HepG2 (cell line): ENCODE data around the gene ACTG2. TPM values are rescaled to one million over a fixed set of nuclear protein-coding genes. Genes with fewer than 3 reads are reported as not detected.

Source experiments
- ATF5 ChIP-seq: sonication (generic); formaldehyde crosslinking; IDR thresholded peaks from 2 replicates; pipeline ENCODE4 v1.4.0; 2020; ENCODE audit warnings: mild to moderate bottlenecking, low read depth, missing genetic modification reagents
- ATM ChIP-seq: fragments of 450-650 bp; IDR thresholded peaks from 2 replicates; pipeline ENCODE4 v1.7.1; 2017; ENCODE audit warnings: mild to moderate bottlenecking, borderline replicate concordance
- CHCHD3 ChIP-seq: sonication (generic); formaldehyde crosslinking; IDR thresholded peaks from 2 replicates; pipeline ENCODE4 v1.8.0; 2022; ENCODE audit warnings: mild to moderate bottlenecking, missing genetic modification reagents, moderate library complexity
- GATAD2A ChIP-seq: IDR thresholded peaks from 2 replicates; pipeline ENCODE4 v1.6.1; 2016
- JUND ChIP-seq: sonication (generic); formaldehyde crosslinking; IDR thresholded peaks from 2 replicates; pipeline ENCODE4 v1.8.0; 2022; ENCODE audit warnings: mild to moderate bottlenecking, missing genetic modification reagents
- MIER3 ChIP-seq: IDR thresholded peaks from 2 replicates; pipeline ENCODE4 v1.6.1; 2016; ENCODE audit warnings: missing compliant biosample characterization, borderline replicate concordance
- NR2F2 ChIP-seq: IDR thresholded peaks from 2 replicates; pipeline ENCODE4 v1.6.1; 2012; ENCODE audit warnings: low read depth, inconsistent platforms, borderline replicate concordance
- PCBP1 ChIP-seq: fragments of 200-400 bp; formaldehyde crosslinking; IDR thresholded peaks from 2 replicates; pipeline ENCODE4 v1.6.1; 2017; ENCODE audit warnings: mild to moderate bottlenecking, low read depth, low read length, borderline replicate concordance
- POLR2A ChIP-seq, 2 experiments: IDR thresholded peaks; 2 replicates each; pipeline ENCODE4 v1.6.1; 2011; ENCODE audit warnings: low read depth in 2 of 2, low read length in 2 of 2, mild to moderate bottlenecking in 1 of 2, moderate library complexity in 1 of 2; ENCODE audit not compliant: insufficient read depth in 1 of 2
- ZFP1 ChIP-seq: IDR thresholded peaks from 2 replicates; pipeline ENCODE4 v1.6.1; 2016
- ZNF12 ChIP-seq: sonication (generic); formaldehyde crosslinking; IDR thresholded peaks from 2 replicates; pipeline ENCODE4 v1.5.0; 2020; ENCODE audit warnings: missing genetic modification reagents
- ZNF138 ChIP-seq: sonication (generic); formaldehyde crosslinking; IDR thresholded peaks from 2 replicates; pipeline ENCODE4 v1.5.0; 2020; ENCODE audit warnings: mild to moderate bottlenecking, low read depth, missing genetic modification reagents
- ZNF180 ChIP-seq: sonication (generic); formaldehyde crosslinking; IDR thresholded peaks from 2 replicates; pipeline ENCODE4 v1.4.0; 2020; ENCODE audit warnings: low read depth, missing genetic modification reagents, borderline replicate concordance
- ZNF207 ChIP-seq: fragments of 450-650 bp; IDR thresholded peaks from 2 replicates; pipeline ENCODE4 v1.6.1; 2016; ENCODE audit warnings: antibody characterized with exemption, borderline replicate concordance
- ZNF292 ChIP-seq: sonication (generic); formaldehyde crosslinking; IDR thresholded peaks from 2 replicates; pipeline ENCODE4 v1.8.1; 2022; ENCODE audit warnings: mild to moderate bottlenecking, low read depth, missing genetic modification reagents, borderline replicate concordance
- ZNF749 ChIP-seq: sonication (generic); formaldehyde crosslinking; IDR thresholded peaks from 2 replicates; pipeline ENCODE4 v1.8.0; 2022; ENCODE audit warnings: mild to moderate bottlenecking, missing genetic modification reagents, moderate library complexity, borderline replicate concordance
- polyA plus RNA-seq, 8 experiments: library from polyadenylated mRNA; depleted of rRNA in 3 of 8; stranded (reverse) in 7 of 8; unstranded in 1 of 8; fragments of >200 nt; fragmentation: Illumina TruSeq in 4 of 8; extraction: Trizol in 4 of 8; gene quantifications; 2 replicates each; pipeline versions ENCODE4 v1.2.1 to v1.2.3, GENCODE V29; 2011 to 2016; ENCODE audit warnings: low read depth in 4 of 8, missing spikeins in 1 of 8, mixed read lengths in 1 of 8; ENCODE audit not compliant: insufficient read depth in 1 of 8
- total RNA-seq, 5 experiments: library from RNA; depleted of rRNA; stranded (reverse); fragments of >200 nt; fragmentation: Illumina TruSeq; extraction: Trizol; gene quantifications; 2 replicates each; pipeline ENCODE4 v1.2.3, GENCODE V29; 2016; ENCODE audit warnings: low read depth in 1 of 5
- TF ChIP-seq, protein P1 (sequence below): sonication (generic); formaldehyde crosslinking; IDR thresholded peaks from 2 replicates; pipeline ENCODE4 v1.5.0; 2020; ENCODE audit warnings: missing genetic modification reagents, mild to moderate bottlenecking, borderline replicate concordance
- TF ChIP-seq, protein P2 (sequence below): sonication (generic); formaldehyde crosslinking; IDR thresholded peaks from 2 replicates; pipeline ENCODE4 v1.5.1; 2020; ENCODE audit warnings: mild to moderate bottlenecking, missing genetic modification reagents, borderline replicate concordance
- TF ChIP-seq, protein P3 (sequence below): sonication (generic); formaldehyde crosslinking; IDR thresholded peaks from 2 replicates; pipeline ENCODE4 v1.9.0; 2021; ENCODE audit warnings: mild to moderate bottlenecking, missing genetic modification reagents

The ACTG2 gene
- total and polyA plus RNA-seq, 2 of the 13 experiments (the other 11 are each of a cell fraction or from before 2014, with no cell fraction given), result 0.13 TPM; not detected in 1

GRCh38 chr2:73926493-73927327 lies 33.9 kb downstream of the ACTG2 start, which contains the start of gene DGUOK (continued):
- TF ChIP-seq, protein P1, sequence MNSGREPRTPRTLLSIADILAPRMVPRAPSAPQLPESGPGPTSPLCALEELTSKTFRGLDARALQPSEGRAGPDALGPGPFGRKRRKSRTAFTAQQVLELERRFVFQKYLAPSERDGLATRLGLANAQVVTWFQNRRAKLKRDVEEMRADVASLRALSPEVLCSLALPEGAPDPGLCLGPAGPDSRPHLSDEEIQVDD (CRISPR knock-in tag), result peak; percentile 57; the same call in 1 of the 2 replicates
- TF ChIP-seq JUND (CRISPR knock-in tag), result 0 out of 2 replicates have a peak, but pooled peaks have one; percentile 42
- TF ChIP-seq NR2F2, result no peak
- TF ChIP-seq, protein P2, sequence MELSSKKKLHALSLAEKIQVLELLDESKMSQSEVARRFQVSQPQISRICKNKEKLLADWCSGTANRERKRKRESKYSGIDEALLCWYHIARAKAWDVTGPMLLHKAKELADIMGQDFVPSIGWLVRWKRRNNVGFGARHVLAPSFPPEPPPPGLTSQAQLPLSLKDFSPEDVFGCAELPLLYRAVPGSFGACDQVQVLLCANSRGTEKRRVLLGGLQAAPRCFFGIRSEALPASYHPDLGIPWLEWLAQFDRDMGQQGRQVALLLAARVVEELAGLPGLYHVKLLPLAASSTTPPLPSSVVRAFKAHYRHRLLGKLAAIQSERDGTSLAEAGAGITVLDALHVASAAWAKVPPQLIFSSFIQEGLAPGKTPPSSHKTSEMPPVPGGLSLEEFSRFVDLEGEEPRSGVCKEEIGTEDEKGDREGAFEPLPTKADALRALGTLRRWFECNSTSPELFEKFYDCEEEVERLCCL (CRISPR knock-in tag), result no peak
- TF ChIP-seq GATAD2A (CRISPR knock-in tag), result peak; percentile 66; the same call in 1 of the 2 replicates
- peak; percentile 86; the same call in 1 of the 2 replicates for TF ChIP-seq ATF5
- peak; percentile 83; the same call in 1 of the 2 replicates for TF ChIP-seq ZNF138
- TF ChIP-seq ZNF749, result no peak
- TF ChIP-seq ATM, result no peak
- TF ChIP-seq CHCHD3 (CRISPR knock-in tag), result peak; percentile 87; the same call in 1 of the 2 replicates
- TF ChIP-seq ZNF12 (CRISPR knock-in tag), result 0 out of 2 replicates have a peak, but pooled peaks have one; percentile 31
- TF ChIP-seq POLR2A (IDR thresholded peaks at IDR 0.05; ENCODE audit: insufficient read depth in 1 of 2, low read depth in 2 of 2, low read length in 2 of 2), result peak; percentile 95 to 97
- peak; percentile 45; the same call in 1 of the 2 replicates for TF ChIP-seq ZFP1 (CRISPR knock-in tag)
- no peak for TF ChIP-seq ZNF180
- TF ChIP-seq ZNF207, result no peak
- peak; percentile 82; the same call in 1 of the 2 replicates for TF ChIP-seq ZNF292 (CRISPR knock-in tag)
- TF ChIP-seq, protein P3, sequence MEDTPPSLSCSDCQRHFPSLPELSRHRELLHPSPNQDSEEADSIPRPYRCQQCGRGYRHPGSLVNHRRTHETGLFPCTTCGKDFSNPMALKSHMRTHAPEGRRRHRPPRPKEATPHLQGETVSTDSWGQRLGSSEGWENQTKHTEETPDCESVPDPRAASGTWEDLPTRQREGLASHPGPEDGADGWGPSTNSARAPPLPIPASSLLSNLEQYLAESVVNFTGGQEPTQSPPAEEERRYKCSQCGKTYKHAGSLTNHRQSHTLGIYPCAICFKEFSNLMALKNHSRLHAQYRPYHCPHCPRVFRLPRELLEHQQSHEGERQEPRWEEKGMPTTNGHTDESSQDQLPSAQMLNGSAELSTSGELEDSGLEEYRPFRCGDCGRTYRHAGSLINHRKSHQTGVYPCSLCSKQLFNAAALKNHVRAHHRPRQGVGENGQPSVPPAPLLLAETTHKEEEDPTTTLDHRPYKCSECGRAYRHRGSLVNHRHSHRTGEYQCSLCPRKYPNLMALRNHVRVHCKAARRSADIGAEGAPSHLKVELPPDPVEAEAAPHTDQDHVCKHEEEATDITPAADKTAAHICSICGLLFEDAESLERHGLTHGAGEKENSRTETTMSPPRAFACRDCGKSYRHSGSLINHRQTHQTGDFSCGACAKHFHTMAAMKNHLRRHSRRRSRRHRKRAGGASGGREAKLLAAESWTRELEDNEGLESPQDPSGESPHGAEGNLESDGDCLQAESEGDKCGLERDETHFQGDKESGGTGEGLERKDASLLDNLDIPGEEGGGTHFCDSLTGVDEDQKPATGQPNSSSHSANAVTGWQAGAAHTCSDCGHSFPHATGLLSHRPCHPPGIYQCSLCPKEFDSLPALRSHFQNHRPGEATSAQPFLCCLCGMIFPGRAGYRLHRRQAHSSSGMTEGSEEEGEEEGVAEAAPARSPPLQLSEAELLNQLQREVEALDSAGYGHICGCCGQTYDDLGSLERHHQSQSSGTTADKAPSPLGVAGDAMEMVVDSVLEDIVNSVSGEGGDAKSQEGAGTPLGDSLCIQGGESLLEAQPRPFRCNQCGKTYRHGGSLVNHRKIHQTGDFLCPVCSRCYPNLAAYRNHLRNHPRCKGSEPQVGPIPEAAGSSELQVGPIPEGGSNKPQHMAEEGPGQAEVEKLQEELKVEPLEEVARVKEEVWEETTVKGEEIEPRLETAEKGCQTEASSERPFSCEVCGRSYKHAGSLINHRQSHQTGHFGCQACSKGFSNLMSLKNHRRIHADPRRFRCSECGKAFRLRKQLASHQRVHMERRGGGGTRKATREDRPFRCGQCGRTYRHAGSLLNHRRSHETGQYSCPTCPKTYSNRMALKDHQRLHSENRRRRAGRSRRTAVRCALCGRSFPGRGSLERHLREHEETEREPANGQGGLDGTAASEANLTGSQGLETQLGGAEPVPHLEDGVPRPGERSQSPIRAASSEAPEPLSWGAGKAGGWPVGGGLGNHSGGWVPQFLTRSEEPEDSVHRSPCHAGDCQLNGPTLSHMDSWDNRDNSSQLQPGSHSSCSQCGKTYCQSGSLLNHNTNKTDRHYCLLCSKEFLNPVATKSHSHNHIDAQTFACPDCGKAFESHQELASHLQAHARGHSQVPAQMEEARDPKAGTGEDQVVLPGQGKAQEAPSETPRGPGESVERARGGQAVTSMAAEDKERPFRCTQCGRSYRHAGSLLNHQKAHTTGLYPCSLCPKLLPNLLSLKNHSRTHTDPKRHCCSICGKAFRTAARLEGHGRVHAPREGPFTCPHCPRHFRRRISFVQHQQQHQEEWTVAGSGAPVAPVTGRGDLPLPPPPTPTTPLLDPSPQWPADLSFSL, result no peak
- peak; percentile 62; the same call in 1 of the 2 replicates for TF ChIP-seq MIER3
- TF ChIP-seq PCBP1, result 0 out of 2 replicates have a peak, but pooled peaks have one; percentile 50
